ENCODE measurements around the gene TAF1D. TPM values are rescaled to one million over a fixed set of nuclear protein-coding genes. Genes with fewer than 3 reads are reported as not detected.
"Not testable (repeated sequence)": the region's sequence is repeated elsewhere in the genome, so short reads cannot be mapped to it uniquely, and the experiment has no call there.

TAF1D gene
- total RNA-seq, 3 donors from 2014 or later, result 91.5 to 172 (median 154) TPM

DNA sequence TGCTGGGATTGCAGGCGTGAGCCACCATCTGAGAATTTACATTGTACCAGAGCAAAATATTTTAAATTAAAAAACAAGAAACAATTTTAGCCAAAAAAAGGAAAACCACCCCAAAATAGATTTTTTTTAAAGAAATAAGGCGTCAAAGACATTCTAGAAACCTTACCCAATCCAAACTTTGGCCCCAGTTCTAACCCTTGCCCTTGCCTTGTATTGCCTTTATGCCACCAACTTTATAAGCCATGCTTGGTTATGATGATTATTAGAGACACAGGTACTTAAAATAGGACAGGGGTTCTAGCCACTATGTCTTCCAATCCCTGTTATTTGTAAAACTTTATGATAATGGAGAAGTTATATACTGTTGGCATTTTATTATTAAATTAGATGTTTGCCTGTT, 11.9 kb upstream of the TAF1D start:
- intact Hi-C loops (cut with DNase I; ENCODE audit: low total_unique reads), result loop anchor here (5.0 kb wide), 2 partner anchors 104 to 659 kb away; no protein-coding TSS in a partner anchor
- TF ChIP-seq POLR2A (IDR thresholded peaks at IDR 0.05) (no peak), POLR2AphosphoS5 (IDR thresholded peaks at IDR 0.05) (no peak)
- TF ChIP-seq, protein P1, sequence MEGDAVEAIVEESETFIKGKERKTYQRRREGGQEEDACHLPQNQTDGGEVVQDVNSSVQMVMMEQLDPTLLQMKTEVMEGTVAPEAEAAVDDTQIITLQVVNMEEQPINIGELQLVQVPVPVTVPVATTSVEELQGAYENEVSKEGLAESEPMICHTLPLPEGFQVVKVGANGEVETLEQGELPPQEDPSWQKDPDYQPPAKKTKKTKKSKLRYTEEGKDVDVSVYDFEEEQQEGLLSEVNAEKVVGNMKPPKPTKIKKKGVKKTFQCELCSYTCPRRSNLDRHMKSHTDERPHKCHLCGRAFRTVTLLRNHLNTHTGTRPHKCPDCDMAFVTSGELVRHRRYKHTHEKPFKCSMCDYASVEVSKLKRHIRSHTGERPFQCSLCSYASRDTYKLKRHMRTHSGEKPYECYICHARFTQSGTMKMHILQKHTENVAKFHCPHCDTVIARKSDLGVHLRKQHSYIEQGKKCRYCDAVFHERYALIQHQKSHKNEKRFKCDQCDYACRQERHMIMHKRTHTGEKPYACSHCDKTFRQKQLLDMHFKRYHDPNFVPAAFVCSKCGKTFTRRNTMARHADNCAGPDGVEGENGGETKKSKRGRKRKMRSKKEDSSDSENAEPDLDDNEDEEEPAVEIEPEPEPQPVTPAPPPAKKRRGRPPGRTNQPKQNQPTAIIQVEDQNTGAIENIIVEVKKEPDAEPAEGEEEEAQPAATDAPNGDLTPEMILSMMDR (IDR thresholded peaks at IDR 0.05), result no peak
- H3K4me3 ChIP-seq, result no peak overlapping the region
- no peak for DNase-seq (ENCODE audit: low spot score in 2 of 2)
- H3K36me3 ChIP-seq, result peaks cover 9% of the 10 kb centered on the region
- H3K27ac ChIP-seq, result no peak overlapping the region
- no peaks in the 10 kb centered on the region for H3K27me3 ChIP-seq
- H3K9me3 ChIP-seq, result no peaks in the 10 kb centered on the region
- no peaks in the 10 kb centered on the region for H3K4me1 ChIP-seq

DNA sequence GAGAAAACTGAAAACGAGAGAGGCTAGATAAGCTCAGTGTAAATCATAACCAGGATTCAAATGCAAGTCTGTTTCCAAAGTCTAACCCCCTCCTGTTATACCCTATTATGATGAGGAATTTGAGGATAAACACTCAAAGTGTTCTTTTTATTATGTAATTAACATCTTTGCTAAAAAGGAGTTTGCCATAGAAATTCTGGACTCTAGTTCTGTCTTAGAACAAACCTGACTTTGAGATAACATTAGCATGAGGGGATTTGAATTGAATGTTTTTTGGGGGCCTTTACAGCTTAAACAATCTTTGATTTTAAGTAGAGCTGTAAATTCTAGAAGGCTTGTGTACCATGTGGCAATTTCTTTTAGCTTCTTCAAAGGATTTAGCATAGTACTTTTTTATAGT, 9.7 kb upstream of the TAF1D start:
- no peak for DNase-seq (ENCODE audit: low spot score in 2 of 2)
- Histone ChIP-seq H3K4me1 (no peaks in the 10 kb centered on the region), H3K9me3 (no peaks in the 10 kb centered on the region), H3K36me3 (no peaks in the 10 kb centered on the region), H3K4me3 (no peak overlapping the region), H3K27me3 (no peaks in the 10 kb centered on the region), H3K27ac (no peak overlapping the region)
- intact Hi-C loops (cut with DNase I; ENCODE audit: low total_unique reads), result loop anchor here (5.0 kb wide), 2 partner anchors 106 to 661 kb away; no protein-coding TSS in a partner anchor
- TF ChIP-seq POLR2AphosphoS5 (IDR thresholded peaks at IDR 0.05), result no peak
- no peak for TF ChIP-seq POLR2A (IDR thresholded peaks at IDR 0.05)
- TF ChIP-seq, protein P1 (IDR thresholded peaks at IDR 0.05), result no peak

DNA sequence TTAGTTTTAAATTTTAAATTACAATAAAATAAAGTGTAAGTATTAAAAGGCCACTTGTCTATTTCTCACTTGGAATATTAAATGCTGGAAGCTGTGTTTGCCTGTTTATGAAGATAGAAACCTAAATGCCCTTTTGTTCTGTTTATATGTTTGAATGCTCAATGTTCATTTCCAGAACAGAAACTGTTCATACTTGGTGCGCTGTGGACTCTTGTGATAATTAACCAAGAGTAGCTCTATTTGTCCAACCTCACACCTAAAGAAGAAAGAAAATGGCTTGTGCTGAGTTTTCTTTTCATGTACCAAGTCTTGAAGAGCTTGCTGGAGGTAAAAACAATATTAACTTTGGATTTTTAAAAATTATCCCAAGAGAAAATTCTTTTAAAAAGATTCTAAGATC, 5.8 kb upstream of the TAF1D start:
- H3K4me3 ChIP-seq, result no peak overlapping the region
- no peaks in the 10 kb centered on the region for H3K27me3 ChIP-seq
- H3K9me3 ChIP-seq, result no peaks in the 10 kb centered on the region
- no peak overlapping the region for H3K27ac ChIP-seq
- no peaks in the 10 kb centered on the region for H3K4me1 ChIP-seq
- DNase-seq (ENCODE audit: low spot score in 2 of 2), result no peak
- intact Hi-C loops (cut with DNase I; ENCODE audit: low total_unique reads), result no loop called here
- no peaks in the 10 kb centered on the region for H3K36me3 ChIP-seq
- TF ChIP-seq POLR2AphosphoS5 (IDR thresholded peaks at IDR 0.05) (no peak), POLR2A (IDR thresholded peaks at IDR 0.05) (no peak)
- TF ChIP-seq, protein P1 (IDR thresholded peaks at IDR 0.05), result no peak

DNA sequence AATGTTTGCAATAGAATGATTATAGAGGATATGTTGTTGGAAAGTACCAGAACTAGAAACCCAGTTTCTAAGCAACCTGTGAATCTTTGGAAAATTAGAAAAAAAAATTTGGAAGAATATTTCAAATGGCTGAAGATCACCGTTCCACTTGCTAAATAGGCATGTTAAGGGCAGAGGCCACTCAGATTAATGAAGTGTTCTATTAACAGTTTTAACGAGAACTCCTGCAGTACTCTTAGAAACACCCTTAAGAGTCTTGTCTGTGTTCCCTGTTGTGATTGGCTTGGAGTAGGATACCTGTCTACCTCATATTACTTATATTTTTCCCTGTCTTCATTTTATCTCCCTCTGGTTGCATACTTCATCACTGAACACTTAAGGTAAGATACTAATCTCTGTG, 4.8 kb upstream of the TAF1D start:
- Histone ChIP-seq H3K9me3 (no peaks in the 10 kb centered on the region), H3K4me3 (no peak overlapping the region), H3K27ac (no peak overlapping the region), H3K4me1 (no peaks in the 10 kb centered on the region), H3K27me3 (no peaks in the 10 kb centered on the region), H3K36me3 (no peaks in the 10 kb centered on the region)
- DNase-seq (ENCODE audit: low spot score in 2 of 2), result no peak
- intact Hi-C loops (cut with DNase I; ENCODE audit: low total_unique reads), result no loop called here
- TF ChIP-seq, protein P1 (IDR thresholded peaks at IDR 0.05), result no peak
- no peak for TF ChIP-seq POLR2AphosphoS5 (IDR thresholded peaks at IDR 0.05)
- TF ChIP-seq POLR2A (IDR thresholded peaks at IDR 0.05), result no peak

DNA sequence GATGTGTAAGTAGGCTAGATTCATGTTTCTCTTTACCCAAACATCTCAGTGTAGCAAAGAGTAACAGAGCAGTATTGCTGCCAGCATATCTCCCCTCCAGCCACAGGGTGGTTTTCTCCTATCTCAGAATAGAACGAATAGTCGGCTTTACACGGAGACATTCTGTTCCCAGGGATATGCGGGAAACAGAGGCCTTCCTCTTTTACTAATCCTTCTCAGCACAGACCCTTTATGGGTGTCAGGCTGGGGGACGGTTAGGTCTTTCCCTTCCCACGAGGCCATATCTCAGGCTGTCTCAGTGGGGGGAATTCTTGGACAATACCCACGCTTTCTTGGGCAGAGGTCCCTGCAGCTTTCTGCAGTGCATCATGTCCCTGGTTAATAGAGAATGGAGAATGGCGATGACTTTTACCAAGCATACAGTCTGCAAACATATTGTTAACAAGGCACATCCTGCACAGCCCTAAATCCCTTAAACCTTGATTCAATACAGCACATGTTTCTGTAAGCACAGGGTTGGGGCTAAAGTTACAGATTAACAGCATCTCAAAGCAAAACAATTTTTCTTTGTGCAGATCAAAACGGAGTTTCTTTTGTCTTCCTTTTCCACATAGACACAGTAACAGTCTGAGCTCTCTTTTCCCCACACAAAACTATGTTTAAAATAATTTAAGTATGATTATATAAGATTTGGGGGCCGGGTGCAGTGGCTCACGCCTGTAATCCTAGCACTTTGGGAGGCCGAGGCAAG, 3.9 kb upstream of the TAF1D start:
- intact Hi-C loops (cut with DNase I; ENCODE audit: low total_unique reads); H3K9me3 ChIP-seq; DNase-seq (ENCODE audit: low spot score in 2 of 2); H3K27me3 ChIP-seq; H3K4me3 ChIP-seq; H3K27ac ChIP-seq; H3K4me1 ChIP-seq; H3K36me3 ChIP-seq: not testable (repeated sequence)

Data from breast epithelium (tissue), 4 donors.